ENCODE data around the gene BID. TPM values are rescaled to one million over a fixed set of nuclear protein-coding genes. Genes with fewer than 3 reads are reported as not detected.

Gene BID
- total and polyA plus RNA-seq, 12 donors = 3.8 to 26.6 (median 10.6) TPM

- no peak for DNase-seq
- intact Hi-C loops (cut with DNase I) = no loop called here
- 93 to 96% (median 94%) methylated on average over 17 to 33 of the region's 33 CpGs for WGBS, 4 donors
- Histone ChIP-seq H3K36me3 (replicated peaks in 1 of 2) (peaks cover 0 to 30% of the 10 kb centered on the region in 2 donors), H3K27me3 (no peaks in the 10 kb centered on the region), H3K4me3 (no peak overlapping the region), H3K9me3 (replicated peaks in 1 of 3) (no peaks in the 10 kb centered on the region), H3K27ac (no peak overlapping the region), H3K4me1 (replicated peaks in 1 of 2) (no peaks in the 10 kb centered on the region)
- TF ChIP-seq POLR2A (IDR thresholded peaks at IDR 0.05) (no peak), CTCF (IDR thresholded peaks at IDR 0.05) (no peak)
These were observed 43.3 kb upstream of the BID start for GRCh38 chr22:17817511-17818065.

GRCh38 chr22:17817079-17817478 lies 42.8 kb upstream of the BID start:
- H3K9me3 ChIP-seq (replicated peaks in 1 of 3) = no peaks in the 10 kb centered on the region
- 94% methylated on average over 18 to 21 of the region's 21 CpGs for WGBS, 4 donors
- no peaks in the 10 kb centered on the region for H3K27me3 ChIP-seq
- H3K4me1 ChIP-seq (replicated peaks in 1 of 2) = no peaks in the 10 kb centered on the region
- H3K4me3 ChIP-seq = no peak overlapping the region
- no peak for DNase-seq
- intact Hi-C loops (cut with DNase I) = no loop called here
- TF ChIP-seq CTCF (IDR thresholded peaks at IDR 0.05) = no peak
- TF ChIP-seq POLR2A (IDR thresholded peaks at IDR 0.05) = no peak
- H3K36me3 ChIP-seq (replicated peaks in 1 of 2) = peaks cover 0 to 29% of the 10 kb centered on the region in 2 donors
- no peak overlapping the region for H3K27ac ChIP-seq

GRCh38 chr22:17816649-17817048 lies 42.4 kb upstream of the BID start:
- WGBS, 4 donors = 74 to 93% (median 83%) methylated on average over 7 to 14 of the region's 14 CpGs
- Histone ChIP-seq H3K27me3 (no peaks in the 10 kb centered on the region), H3K4me3 (no peak overlapping the region), H3K27ac (no peak overlapping the region), H3K4me1 (replicated peaks in 1 of 2) (no peaks in the 10 kb centered on the region), H3K36me3 (replicated peaks in 1 of 2) (peaks cover 0 to 24% of the 10 kb centered on the region in 2 donors), H3K9me3 (replicated peaks in 1 of 3) (no peaks in the 10 kb centered on the region)
- intact Hi-C loops (cut with DNase I) = no loop called here
- DNase-seq = no peak
- TF ChIP-seq POLR2A (IDR thresholded peaks at IDR 0.05) (no peak), CTCF (IDR thresholded peaks at IDR 0.05) (no peak)

- DNase-seq = no peak
- intact Hi-C loops (cut with DNase I) = no loop called here
- no peaks in the 10 kb centered on the region for H3K4me1 ChIP-seq (replicated peaks in 1 of 2)
- H3K4me3 ChIP-seq = no peak overlapping the region
- peaks cover 0 to 18% of the 10 kb centered on the region in 2 donors for H3K36me3 ChIP-seq (replicated peaks in 1 of 2)
- H3K27me3 ChIP-seq = no peaks in the 10 kb centered on the region
- WGBS, 4 donors = 90 to 92% (median 91%) methylated on average over 13 to 15 of the region's 15 CpGs
- no peak for TF ChIP-seq POLR2A (IDR thresholded peaks at IDR 0.05)
- TF ChIP-seq CTCF (IDR thresholded peaks at IDR 0.05) = no peak
- H3K9me3 ChIP-seq (replicated peaks in 1 of 3) = no peaks in the 10 kb centered on the region
- H3K27ac ChIP-seq = no peak overlapping the region
These were observed 41.5 kb upstream of the BID start for GRCh38 chr22:17815703-17816254.

Measured in adrenal gland (tissue), 12 donors.